ENCODE results near the gene MYRF. TPM values are rescaled to one million over a fixed set of nuclear protein-coding genes. Genes with fewer than 3 reads are reported as not detected.

MYRF gene
- total RNA-seq, 1 donor = 0.36 TPM

GRCh38 chr11:61779666-61780525 lies 27.5 kb downstream of the MYRF start:
- no peaks in the 10 kb centered on the region for H3K9me3 ChIP-seq (ENCODE audit: low read depth, low read length)
- no peaks in the 10 kb centered on the region for H3K4me1 ChIP-seq (ENCODE audit: insufficient read depth, low read length)
- H3K36me3 ChIP-seq (ENCODE audit: insufficient read depth, low read length) = no peaks in the 10 kb centered on the region
- H4K20me1 ChIP-seq (ENCODE audit: insufficient read depth, low read length) = no peaks in the 10 kb centered on the region
- no peak overlapping the region for H3K27ac ChIP-seq (ENCODE audit: low read depth, low read length)
- no peak overlapping the region for H3K4me2 ChIP-seq (ENCODE audit: insufficient read depth, low read length)
- TF ChIP-seq, protein P1, sequence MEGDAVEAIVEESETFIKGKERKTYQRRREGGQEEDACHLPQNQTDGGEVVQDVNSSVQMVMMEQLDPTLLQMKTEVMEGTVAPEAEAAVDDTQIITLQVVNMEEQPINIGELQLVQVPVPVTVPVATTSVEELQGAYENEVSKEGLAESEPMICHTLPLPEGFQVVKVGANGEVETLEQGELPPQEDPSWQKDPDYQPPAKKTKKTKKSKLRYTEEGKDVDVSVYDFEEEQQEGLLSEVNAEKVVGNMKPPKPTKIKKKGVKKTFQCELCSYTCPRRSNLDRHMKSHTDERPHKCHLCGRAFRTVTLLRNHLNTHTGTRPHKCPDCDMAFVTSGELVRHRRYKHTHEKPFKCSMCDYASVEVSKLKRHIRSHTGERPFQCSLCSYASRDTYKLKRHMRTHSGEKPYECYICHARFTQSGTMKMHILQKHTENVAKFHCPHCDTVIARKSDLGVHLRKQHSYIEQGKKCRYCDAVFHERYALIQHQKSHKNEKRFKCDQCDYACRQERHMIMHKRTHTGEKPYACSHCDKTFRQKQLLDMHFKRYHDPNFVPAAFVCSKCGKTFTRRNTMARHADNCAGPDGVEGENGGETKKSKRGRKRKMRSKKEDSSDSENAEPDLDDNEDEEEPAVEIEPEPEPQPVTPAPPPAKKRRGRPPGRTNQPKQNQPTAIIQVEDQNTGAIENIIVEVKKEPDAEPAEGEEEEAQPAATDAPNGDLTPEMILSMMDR (IDR thresholded peaks at IDR 0.05; ENCODE audit: extremely low read depth, low read depth, low read length) = no peak
- no peak overlapping the region for H3K4me3 ChIP-seq (ENCODE audit: insufficient read depth, low read length)
- DNase-seq (ENCODE audit: insufficient read length, low spot score, missing footprints) = peak; percentile 88
- no peaks in the 10 kb centered on the region for H3K27me3 ChIP-seq (ENCODE audit: insufficient read depth, low read length)
- H2AFZ ChIP-seq (ENCODE audit: low read length) = no peak overlapping the region
- no peaks in the 10 kb centered on the region for H3K79me2 ChIP-seq (ENCODE audit: insufficient read depth, low read length)

DNA sequence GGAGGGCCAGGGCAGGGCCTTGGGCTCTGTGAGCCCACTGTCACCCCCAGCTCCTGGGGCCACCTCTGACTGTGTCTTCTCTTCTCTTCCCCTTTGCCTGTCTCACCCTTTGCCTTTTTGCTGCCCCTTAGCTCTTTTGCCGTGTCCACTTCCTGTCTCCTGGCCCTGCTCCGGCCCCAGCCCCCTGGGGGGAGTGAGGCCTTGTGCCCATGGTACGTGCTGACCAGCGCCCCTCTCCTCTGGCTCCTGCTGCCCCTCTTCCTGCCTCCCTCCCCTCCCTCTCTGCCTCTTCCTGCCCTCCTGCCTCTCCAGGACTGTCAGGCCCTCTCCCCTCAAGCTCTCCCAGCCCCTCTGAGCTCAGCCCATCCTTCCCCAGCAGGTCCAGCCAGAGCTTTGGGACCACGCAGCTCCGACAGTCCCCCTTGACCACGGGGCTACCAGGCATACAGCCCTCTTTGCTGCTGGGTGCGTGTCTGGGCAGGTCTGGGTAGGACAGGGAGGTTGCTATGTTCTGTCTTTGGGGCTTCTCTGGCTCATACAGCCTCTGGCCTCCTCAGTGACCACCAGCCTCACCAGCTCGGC lies 28.2 kb downstream of the MYRF start:
- TF ChIP-seq, protein P1 (IDR thresholded peaks at IDR 0.05; ENCODE audit: extremely low read depth, low read depth, low read length) = no peak
- Histone ChIP-seq H3K4me2 (ENCODE audit: insufficient read depth, low read length) (no peak overlapping the region), H3K27me3 (ENCODE audit: insufficient read depth, low read length) (no peaks in the 10 kb centered on the region), H3K4me3 (ENCODE audit: insufficient read depth, low read length) (no peak overlapping the region), H3K9me3 (ENCODE audit: low read depth, low read length) (no peaks in the 10 kb centered on the region), H2AFZ (ENCODE audit: low read length) (no peak overlapping the region), H3K4me1 (ENCODE audit: insufficient read depth, low read length) (no peaks in the 10 kb centered on the region), H3K36me3 (ENCODE audit: insufficient read depth, low read length) (peaks cover under 1% of the 10 kb centered on the region), H4K20me1 (ENCODE audit: insufficient read depth, low read length) (no peaks in the 10 kb centered on the region), H3K27ac (ENCODE audit: low read depth, low read length) (no peak overlapping the region), H3K79me2 (ENCODE audit: insufficient read depth, low read length) (no peaks in the 10 kb centered on the region)
- DNase-seq (ENCODE audit: insufficient read length, low spot score, missing footprints) = no peak

- Histone ChIP-seq H3K36me3 (ENCODE audit: insufficient read depth, low read length) (peaks cover 10% of the 10 kb centered on the region), H3K27me3 (ENCODE audit: insufficient read depth, low read length) (no peaks in the 10 kb centered on the region), H3K4me2 (ENCODE audit: insufficient read depth, low read length) (no peak overlapping the region), H3K27ac (ENCODE audit: low read depth, low read length) (no peak overlapping the region), H3K4me1 (ENCODE audit: insufficient read depth, low read length) (no peaks in the 10 kb centered on the region), H4K20me1 (ENCODE audit: insufficient read depth, low read length) (no peaks in the 10 kb centered on the region), H3K4me3 (ENCODE audit: insufficient read depth, low read length) (no peak overlapping the region), H3K79me2 (ENCODE audit: insufficient read depth, low read length) (no peaks in the 10 kb centered on the region), H2AFZ (ENCODE audit: low read length) (no peak overlapping the region), H3K9me3 (ENCODE audit: low read depth, low read length) (no peaks in the 10 kb centered on the region)
- TF ChIP-seq, protein P1 (IDR thresholded peaks at IDR 0.05; ENCODE audit: extremely low read depth, low read depth, low read length) = no peak
- DNase-seq (ENCODE audit: insufficient read length, low spot score, missing footprints) = no peak
Observed at GRCh38 chr11:61781585-61781984, 29.1 kb downstream of the MYRF start.

DNA sequence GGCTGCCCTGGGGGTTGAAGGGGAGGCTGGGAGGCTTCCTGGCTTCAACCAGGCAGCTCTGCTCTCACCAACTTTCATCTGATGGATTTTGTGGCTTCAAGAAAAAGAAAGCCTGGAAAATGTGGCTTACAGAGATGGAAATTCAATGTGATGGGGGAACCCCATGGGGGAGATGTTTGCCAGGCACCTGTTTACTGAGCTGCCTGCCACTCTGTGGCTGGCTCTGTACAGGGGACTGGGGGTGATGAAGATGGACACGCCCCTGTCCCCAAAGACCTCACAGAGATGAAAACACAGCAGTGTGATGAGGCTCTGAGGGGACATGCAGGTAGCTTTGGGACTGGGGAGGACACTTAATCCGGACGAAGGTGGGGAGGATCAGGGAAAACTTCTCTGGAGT lies 29.9 kb downstream of the MYRF start:
- Histone ChIP-seq H3K4me3 (ENCODE audit: insufficient read depth, low read length) (no peak overlapping the region), H3K27ac (ENCODE audit: low read depth, low read length) (no peak overlapping the region), H4K20me1 (ENCODE audit: insufficient read depth, low read length) (no peaks in the 10 kb centered on the region), H3K36me3 (ENCODE audit: insufficient read depth, low read length) (peaks cover 16% of the 10 kb centered on the region), H3K79me2 (ENCODE audit: insufficient read depth, low read length) (no peaks in the 10 kb centered on the region), H2AFZ (ENCODE audit: low read length) (no peak overlapping the region), H3K27me3 (ENCODE audit: insufficient read depth, low read length) (no peaks in the 10 kb centered on the region), H3K9me3 (ENCODE audit: low read depth, low read length) (no peaks in the 10 kb centered on the region), H3K4me2 (ENCODE audit: insufficient read depth, low read length) (no peak overlapping the region), H3K4me1 (ENCODE audit: insufficient read depth, low read length) (no peaks in the 10 kb centered on the region)
- TF ChIP-seq, protein P1 (IDR thresholded peaks at IDR 0.05; ENCODE audit: extremely low read depth, low read depth, low read length) = no peak
- no peak for DNase-seq (ENCODE audit: insufficient read length, low spot score, missing footprints)

Measured in osteoblast (primary cell).